Lung (tissue), 12 donors: ENCODE results near the gene MT1HL1. TPM values are rescaled to one million over a fixed set of nuclear protein-coding genes. Genes with fewer than 3 reads are reported as not detected.

Experiments
- ATAC-seq: fragments of 200-7000 bp; cut with Tn5 transposase; one replicate; pipeline ENCODE4 v1.9.1; 2020; ENCODE audit warnings: moderate number of reproducible peaks; ENCODE audit not compliant: insufficient read depth, low FRiP score
- DNase-seq, 3 donors: peaks; one replicate each; pipeline ENCODE4 v3.0.0-alpha.2; 2013 to 2017
- H3K27ac ChIP-seq, 2 donors: one replicate each; pipeline ENCODE4 v1.5.1; 2013; ENCODE audit warnings: mild to moderate bottlenecking in 2 of 2, moderate library complexity in 2 of 2, control low read depth in 1 of 2, inconsistent platforms in 1 of 2, low read depth in 1 of 2, low read length in 1 of 2
- H3K27me3 ChIP-seq, 3 donors: one replicate each; pipeline ENCODE4 v1.5.1; 2013; ENCODE audit warnings: low read length in 2 of 3; ENCODE audit not compliant: control insufficient read depth in 3 of 3, insufficient read depth in 3 of 3
- H3K36me3 ChIP-seq, 4 donors: one replicate each; pipeline ENCODE4 v1.5.1; 2013; ENCODE audit warnings: low read length in 4 of 4, mild to moderate bottlenecking in 1 of 4, moderate library complexity in 1 of 4; ENCODE audit not compliant: control insufficient read depth in 4 of 4, insufficient read depth in 4 of 4
- H3K4me1 ChIP-seq, 5 donors: one replicate each; pipeline ENCODE4 v1.5.1; 2013; ENCODE audit warnings: low read length in 5 of 5, mild to moderate bottlenecking in 2 of 5, moderate library complexity in 1 of 5; ENCODE audit not compliant: control insufficient read depth in 5 of 5, insufficient read depth in 5 of 5
- H3K4me3 ChIP-seq: one replicate; pipeline ENCODE4 v1.5.1; 2013; ENCODE audit warnings: mild to moderate bottlenecking, control low read depth, moderate library complexity
- H3K9ac ChIP-seq, 2 donors: one replicate each; pipeline ENCODE4 v1.5.1; 2013; ENCODE audit warnings: low read length in 2 of 2, control low read depth in 1 of 2; ENCODE audit not compliant: insufficient read depth in 1 of 2
- H3K9me3 ChIP-seq, 4 donors: one replicate each; pipeline ENCODE4 v1.5.1; 2013; ENCODE audit warnings: low read length in 3 of 4, mild to moderate bottlenecking in 1 of 4, moderate library complexity in 1 of 4; ENCODE audit not compliant: control insufficient read depth in 4 of 4, insufficient read depth in 3 of 4
- CTCF ChIP-seq: IDR thresholded peaks from 2 replicates; pipeline ENCODE4 v1.5.1; 2012; ENCODE audit warnings: mild to moderate bottlenecking; ENCODE audit errors: control extremely low read depth, extremely low read depth
- WGBS, 2 donors: extraction: QIAGEN DNeasy Blood & Tissue Kit; methylation state at CpG; one replicate each; pipeline ENCODE4 v1.1.7; 2013; 5-methylcytosine and 5-hydroxymethylcytosine counted together
- polyA plus RNA-seq, 2 donors: library from polyadenylated mRNA; stranded (reverse); fragments of 200-250 nt; gene quantifications; one replicate each; pipeline ENCODE4 v1.2.1, GENCODE V29; 2013
- total RNA-seq, 2 donors: library from RNA; depleted of rRNA in 1 of 2; stranded (reverse); fragments of >200 nt in 1 of 2; gene quantifications; one replicate each; pipeline ENCODE4 v1.2.1, GENCODE V29; 2014 to 2021
- donor health status: control.
- donor health status: control.
- donor health status: Bipolar disorder and iron deficiency.
- donor health status: healthy.
- donor health status: DM: yes; HTN: yes; CAD: no.

The MT1HL1 gene
- total and polyA plus RNA-seq, 4 donors, result not detected

- no peak overlapping the region for H3K4me3 ChIP-seq
- H3K36me3 ChIP-seq, result no peaks in the 10 kb centered on the region
- TF ChIP-seq CTCF, result no peak
- no peaks in the 10 kb centered on the region for H3K27me3 ChIP-seq
- DNase-seq, result no peak
- no peak for ATAC-seq
- no peaks in the 10 kb centered on the region for H3K4me1 ChIP-seq
- H3K9ac ChIP-seq, result no peak overlapping the region
- 98 to 100% methylated on average over 2 of the region's 2 CpGs for WGBS, 2 donors
- H3K9me3 ChIP-seq, result peaks cover 0 to 7% (median 0%) of the 10 kb centered on the region in 4 donors
- H3K27ac ChIP-seq, result no peak overlapping the region
Observed at GRCh38 chr1:236959112-236959511, 45.1 kb downstream of the MT1HL1 start.

GRCh38 chr1:236957235-236957634 is 47.0 kb downstream of the MT1HL1 start:
- no peaks in the 10 kb centered on the region for H3K4me1 ChIP-seq
- no peak for TF ChIP-seq CTCF
- ATAC-seq (no peak), DNase-seq (no peak)
- no peaks in the 10 kb centered on the region for H3K36me3 ChIP-seq
- WGBS, 2 donors, result 72 to 74% methylated on average over 5 of the region's 5 CpGs
- H3K27me3 ChIP-seq, result no peaks in the 10 kb centered on the region
- H3K27ac ChIP-seq, result no peak overlapping the region
- H3K9ac ChIP-seq, result no peak overlapping the region
- peaks cover 0 to 6% (median 0%) of the 10 kb centered on the region in 4 donors for H3K9me3 ChIP-seq
- no peak overlapping the region for H3K4me3 ChIP-seq

Other genes starting within 250 kb of the MT1HL1 start
- gene MTR, start 209.1 kb downstream of the MT1HL1 start, total RNA-seq, result 10 to 100 TPM; 36.7 to 49.3 TPM
- gene MTR, start 209.1 kb downstream of the MT1HL1 start, polyA plus RNA-seq, result 1 to 10 TPM; 4.4 to 6.5 TPM
- gene RYR2, start 37.7 kb upstream of the MT1HL1 start, total RNA-seq, result 10 to 100 TPM in 1 of 2 donors, 1 to 10 TPM in 1; 2.9 to 11.6 TPM
- gene RYR2, start 37.7 kb upstream of the MT1HL1 start, polyA plus RNA-seq, result 1 to 10 TPM in 1 of 2 donors, under 1 TPM in 1; 0.43 to 1.1 TPM